PC-3 (cell line): Measurements from ENCODE around the gene C9orf50. TPM values are rescaled to one million over a fixed set of nuclear protein-coding genes. Genes with fewer than 3 reads are reported as not detected.

Source experiments
- ATAC-seq: fragments of 200-7000 bp; cut with Tn5 transposase; 2 replicates; pipeline ENCODE4 v1.9.1; 2020; ENCODE audit warnings: mild to moderate bottlenecking, moderate library complexity
- BruUV-seq: library from RNA; stranded (reverse); fragments of 400-500 nt; replicated peaks from 2 replicates; lab custom pipeline; 2021; lab: Mats Ljungman, UMichigan
- CTCF ChIA-PET: fragments of 300-600 bp; sonication (Branson Sonifier 250); formaldehyde crosslinking; loops from one replicate; lab custom pipeline; 2022; ENCODE audit warnings: antibody characterized with exemption; lab: Charles Lee
- POLR2A ChIA-PET: fragments of 300-600 bp; sonication (Branson Sonifier 250); formaldehyde crosslinking; loops from one replicate; lab custom pipeline; 2022; ENCODE audit warnings: antibody characterized with exemption; ENCODE audit not compliant: unreplicated experiment; lab: Charles Lee
- DNase-seq: peaks from one replicate; pipeline ENCODE4 v3.0.0-alpha.2; 2015
- H2AFZ ChIP-seq: fragments of 300-600 bp; sonication (generic); 2 replicates; pipeline ENCODE4 v1.6.0; 2016; ENCODE audit warnings: antibody characterized with exemption, low read length
- H3F3A ChIP-seq: fragments of 300-600 bp; sonication (generic); one replicate; pipeline ENCODE4 v1.6.0; 2017; ENCODE audit warnings: antibody characterized with exemption, low read length, control low read depth, mild to moderate bottlenecking; ENCODE audit not compliant: unreplicated experiment
- H3K27ac ChIP-seq: fragments of 300-600 bp; sonication (generic); 2 replicates; pipeline ENCODE4 v1.5.1; 2016; ENCODE audit warnings: mild to moderate bottlenecking, low read length
- H3K27me3 ChIP-seq: fragments of 300-600 bp; sonication (generic); 2 replicates; pipeline ENCODE4 v1.6.1; 2016; ENCODE audit warnings: low read length, mixed read lengths
- H3K36me3 ChIP-seq: fragments of 300-600 bp; sonication (generic); 2 replicates; pipeline ENCODE4 v1.6.1; 2016; ENCODE audit warnings: low read depth, mixed run types, low read length, mixed read lengths
- H3K4me1 ChIP-seq: fragments of 300-600 bp; sonication (generic); 2 replicates; pipeline ENCODE4 v1.5.1; 2016; ENCODE audit warnings: low read length; ENCODE audit not compliant: insufficient read depth
- H3K4me2 ChIP-seq: fragments of 300-600 bp; sonication (generic); 2 replicates; pipeline ENCODE4 v1.6.0; 2016; ENCODE audit warnings: low read length
- H3K4me3 ChIP-seq: fragments of 300-600 bp; sonication (generic); 2 replicates; pipeline ENCODE4 v1.5.1; 2016; ENCODE audit warnings: mild to moderate bottlenecking, low read length, mixed read lengths
- H3K79me2 ChIP-seq: fragments of 300-600 bp; sonication (generic); 2 replicates; pipeline ENCODE4 v1.6.1; 2017; ENCODE audit warnings: low read length, mixed read lengths
- H3K9ac ChIP-seq: fragments of 300-600 bp; sonication (generic); 2 replicates; pipeline ENCODE4 v1.6.0; 2016; ENCODE audit warnings: mild to moderate bottlenecking, low read length
- H3K9me2 ChIP-seq: fragments of 300-600 bp; sonication (generic); replicated peaks from 2 replicates; pipeline ENCODE4 v1.6.1; 2016; ENCODE audit warnings: mixed run types, low read length, mixed read lengths
- H3K9me3 ChIP-seq: fragments of 300-600 bp; sonication (generic); 2 replicates; pipeline ENCODE4 v1.6.1; 2016; ENCODE audit warnings: low read length, mixed read lengths
- H4K20me1 ChIP-seq: fragments of 300-600 bp; sonication (generic); 2 replicates; pipeline ENCODE4 v1.6.1; 2016; ENCODE audit warnings: low read length, mixed read lengths
- EZH2 ChIP-seq: fragments of 300-600 bp; sonication (generic); IDR thresholded peaks from one replicate; pipeline ENCODE4 v1.6.1; 2017; ENCODE audit warnings: antibody characterized with exemption, mild to moderate bottlenecking, low read length; ENCODE audit not compliant: unreplicated experiment
- EZH2phosphoT487 ChIP-seq: fragments of 300-600 bp; sonication (generic); IDR thresholded peaks from 2 replicates; pipeline ENCODE4 v1.6.1; 2018; ENCODE audit warnings: mild to moderate bottlenecking, antibody characterized with exemption, low read length, borderline replicate concordance
- intact Hi-C: fragments of 100-400 bp; cut with micrococcal nuclease; formaldehyde crosslinking; loops from 2 replicates; pipeline ENCODE4 v1.9.0; 2023
- total RNA-seq: library from RNA; depleted of rRNA; stranded (reverse); fragments of >200 nt; gene quantifications from 2 replicates; pipeline ENCODE4 v1.2.3, GENCODE V29; 2014
- TF ChIP-seq, protein P1 (sequence below): fragments of 300-600 bp; sonication (generic); conservative IDR thresholded peaks from 2 replicates; pipeline ENCODE4 v1.5.1; 2017; ENCODE audit warnings: antibody characterized with exemption, low read depth, mild to moderate bottlenecking, low read length

The C9orf50 gene
- total RNA-seq, 1 experiment from 2014 or later = not detected

DNA sequence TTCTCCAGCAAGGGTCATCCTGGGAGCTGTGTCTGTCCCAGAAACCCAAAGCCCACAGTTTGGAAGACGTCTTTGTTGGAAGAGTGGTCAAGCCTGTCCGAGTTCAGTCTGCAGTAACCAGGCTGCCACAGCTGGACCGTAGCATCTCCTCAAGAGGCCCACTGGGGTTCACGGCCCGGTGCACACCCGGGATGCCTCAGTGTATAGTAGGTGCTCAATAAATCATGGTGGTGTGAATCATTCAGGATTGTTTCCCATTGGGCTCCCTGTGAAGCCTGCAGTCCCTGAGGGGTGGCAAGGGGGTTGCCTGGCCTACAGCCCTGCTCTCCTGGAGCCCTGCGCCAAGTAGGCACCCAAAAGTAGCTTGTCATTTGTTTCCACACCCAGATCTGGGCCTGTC is 34.3 kb upstream of the C9orf50 start:
- POLR2A ChIA-PET = no interaction called here

DNA sequence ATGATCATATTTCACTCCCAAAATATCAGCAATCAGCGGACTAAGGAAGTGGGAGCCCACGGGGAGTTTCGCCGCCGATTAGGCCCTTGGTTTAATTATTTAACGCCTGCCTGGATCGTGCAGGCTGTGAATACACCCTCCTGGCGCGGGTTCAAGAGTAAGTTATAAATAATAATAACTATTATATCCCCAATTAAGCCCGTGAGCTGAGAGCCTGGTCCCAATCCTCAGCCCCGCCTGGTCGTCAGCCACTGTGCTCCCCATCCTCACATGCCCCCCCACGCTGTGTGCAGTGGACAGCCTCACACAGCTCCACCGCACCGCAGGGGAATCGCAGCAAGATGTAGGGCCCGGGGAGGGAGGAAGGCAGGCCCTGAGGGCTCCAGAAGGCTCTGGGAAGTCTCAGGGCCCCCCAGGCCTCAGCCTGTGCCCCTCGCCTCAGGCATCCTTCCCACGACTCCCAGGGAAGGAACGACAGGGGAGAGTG is 33.7 kb upstream of the C9orf50 start:
- Histone ChIP-seq H3K4me3 (no peak overlapping the region), H3K27me3 (no peaks in the 10 kb centered on the region), H3K9me2 (no peaks in the 10 kb centered on the region), H3K4me1 (peaks cover 12% of the 10 kb centered on the region), H3K9ac (no peak overlapping the region), H3K27ac (no peak overlapping the region), H3K36me3 (no peaks in the 10 kb centered on the region), H2AFZ (no peak overlapping the region), H3K4me2 (no peak overlapping the region), H4K20me1 (no peaks in the 10 kb centered on the region), H3K79me2 (no peaks in the 10 kb centered on the region), H3K9me3 (no peaks in the 10 kb centered on the region), H3F3A (no peaks in the 10 kb centered on the region)
- DNase-seq = no peak
- ChIA-PET CTCF (no interaction called here), POLR2A (no interaction called here)
- BruUV-seq = no TSS peak
- intact Hi-C loops = no loop called here
- TF ChIP-seq, protein P1, sequence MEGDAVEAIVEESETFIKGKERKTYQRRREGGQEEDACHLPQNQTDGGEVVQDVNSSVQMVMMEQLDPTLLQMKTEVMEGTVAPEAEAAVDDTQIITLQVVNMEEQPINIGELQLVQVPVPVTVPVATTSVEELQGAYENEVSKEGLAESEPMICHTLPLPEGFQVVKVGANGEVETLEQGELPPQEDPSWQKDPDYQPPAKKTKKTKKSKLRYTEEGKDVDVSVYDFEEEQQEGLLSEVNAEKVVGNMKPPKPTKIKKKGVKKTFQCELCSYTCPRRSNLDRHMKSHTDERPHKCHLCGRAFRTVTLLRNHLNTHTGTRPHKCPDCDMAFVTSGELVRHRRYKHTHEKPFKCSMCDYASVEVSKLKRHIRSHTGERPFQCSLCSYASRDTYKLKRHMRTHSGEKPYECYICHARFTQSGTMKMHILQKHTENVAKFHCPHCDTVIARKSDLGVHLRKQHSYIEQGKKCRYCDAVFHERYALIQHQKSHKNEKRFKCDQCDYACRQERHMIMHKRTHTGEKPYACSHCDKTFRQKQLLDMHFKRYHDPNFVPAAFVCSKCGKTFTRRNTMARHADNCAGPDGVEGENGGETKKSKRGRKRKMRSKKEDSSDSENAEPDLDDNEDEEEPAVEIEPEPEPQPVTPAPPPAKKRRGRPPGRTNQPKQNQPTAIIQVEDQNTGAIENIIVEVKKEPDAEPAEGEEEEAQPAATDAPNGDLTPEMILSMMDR = no peak
- TF ChIP-seq EZH2 (no peak), EZH2phosphoT487 (no peak)
- no peak for ATAC-seq

More for the DNA sequence above, 34.3 kb upstream of the C9orf50 start:
- Histone ChIP-seq H3K36me3 (no peaks in the 10 kb centered on the region), H2AFZ (no peak overlapping the region), H3K79me2 (no peaks in the 10 kb centered on the region), H3K4me2 (no peak overlapping the region), H3K27me3 (no peaks in the 10 kb centered on the region), H3K4me3 (no peak overlapping the region), H3K4me1 (peaks cover 12% of the 10 kb centered on the region), H3K9ac (no peak overlapping the region), H3F3A (no peaks in the 10 kb centered on the region), H4K20me1 (no peaks in the 10 kb centered on the region), H3K9me2 (no peaks in the 10 kb centered on the region), H3K27ac (no peak overlapping the region), H3K9me3 (no peaks in the 10 kb centered on the region)
- no peak for ATAC-seq
- CTCF ChIA-PET = no interaction called here
- intact Hi-C loops = no loop called here
- DNase-seq = no peak
- TF ChIP-seq, protein P1 = no peak
- no peak for TF ChIP-seq EZH2
- TF ChIP-seq EZH2phosphoT487 = no peak
- BruUV-seq = no TSS peak

DNA sequence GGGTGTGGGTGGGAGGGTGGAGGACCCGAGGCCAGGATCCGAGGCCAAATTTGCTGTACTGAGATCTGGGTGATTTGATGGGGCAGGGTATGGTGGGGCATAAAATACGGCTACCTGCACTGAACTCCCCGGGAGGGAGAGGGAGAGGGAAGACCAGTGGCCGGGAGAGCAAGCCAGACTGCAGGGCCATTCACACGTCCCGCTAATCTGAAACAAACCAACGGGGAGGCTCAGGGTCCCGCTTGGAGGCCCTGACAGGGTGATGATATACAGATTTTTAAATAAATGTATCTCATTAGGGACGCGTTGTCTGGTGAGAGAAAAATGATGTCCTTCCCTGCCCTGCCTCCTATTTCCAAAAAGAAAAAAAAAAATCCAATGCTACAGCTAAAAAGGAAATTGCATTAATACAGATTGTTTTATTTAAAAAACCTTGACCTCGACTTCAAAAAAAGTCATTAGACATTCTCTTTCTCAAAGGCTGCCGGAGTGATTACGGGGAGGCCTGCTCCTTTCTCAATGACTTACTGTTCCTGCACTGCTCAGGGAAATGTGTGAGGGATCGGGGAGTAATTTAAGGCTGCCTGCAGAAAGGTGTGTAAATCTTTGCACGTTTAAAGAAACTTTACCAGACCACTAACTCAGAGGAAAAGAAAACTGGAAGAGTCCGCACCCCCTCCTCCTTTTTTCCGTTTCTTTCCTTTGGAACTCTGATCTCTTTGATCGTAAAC is 33.1 kb upstream of the C9orf50 start:
- Histone ChIP-seq H3K4me2 (no peak overlapping the region), H3K9ac (no peak overlapping the region), H3K36me3 (no peaks in the 10 kb centered on the region), H3K27ac (no peak overlapping the region), H3F3A (no peaks in the 10 kb centered on the region), H3K79me2 (no peaks in the 10 kb centered on the region), H3K27me3 (no peaks in the 10 kb centered on the region), H3K9me2 (no peaks in the 10 kb centered on the region), H4K20me1 (no peaks in the 10 kb centered on the region), H2AFZ (no peak overlapping the region), H3K4me3 (no peak overlapping the region), H3K4me1 (peaks cover 12% of the 10 kb centered on the region), H3K9me3 (no peaks in the 10 kb centered on the region)
- no peak for TF ChIP-seq EZH2
- TF ChIP-seq, protein P1 = no peak
- TF ChIP-seq EZH2phosphoT487 = no peak
- no TSS peak for BruUV-seq
- ChIA-PET POLR2A (no interaction called here), CTCF (no interaction called here)
- no peak for ATAC-seq
- no peak for DNase-seq
- intact Hi-C loops = no loop called here
